Measurements from ENCODE around the gene VSTM2A.
A peak's percentile ranks its signal among the peaks of the same experiment; 100 is the strongest.
"Not testable (repeated sequence)": the region's sequence is repeated elsewhere in the genome, so short reads cannot be mapped to it uniquely, and the experiment has no call there.

The VSTM2A gene, protein sequence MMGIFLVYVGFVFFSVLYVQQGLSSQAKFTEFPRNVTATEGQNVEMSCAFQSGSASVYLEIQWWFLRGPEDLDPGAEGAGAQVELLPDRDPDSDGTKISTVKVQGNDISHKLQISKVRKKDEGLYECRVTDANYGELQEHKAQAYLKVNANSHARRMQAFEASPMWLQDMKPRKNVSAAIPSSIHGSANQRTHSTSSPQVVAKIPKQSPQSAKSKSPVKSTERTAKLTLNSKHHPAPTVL

DNA sequence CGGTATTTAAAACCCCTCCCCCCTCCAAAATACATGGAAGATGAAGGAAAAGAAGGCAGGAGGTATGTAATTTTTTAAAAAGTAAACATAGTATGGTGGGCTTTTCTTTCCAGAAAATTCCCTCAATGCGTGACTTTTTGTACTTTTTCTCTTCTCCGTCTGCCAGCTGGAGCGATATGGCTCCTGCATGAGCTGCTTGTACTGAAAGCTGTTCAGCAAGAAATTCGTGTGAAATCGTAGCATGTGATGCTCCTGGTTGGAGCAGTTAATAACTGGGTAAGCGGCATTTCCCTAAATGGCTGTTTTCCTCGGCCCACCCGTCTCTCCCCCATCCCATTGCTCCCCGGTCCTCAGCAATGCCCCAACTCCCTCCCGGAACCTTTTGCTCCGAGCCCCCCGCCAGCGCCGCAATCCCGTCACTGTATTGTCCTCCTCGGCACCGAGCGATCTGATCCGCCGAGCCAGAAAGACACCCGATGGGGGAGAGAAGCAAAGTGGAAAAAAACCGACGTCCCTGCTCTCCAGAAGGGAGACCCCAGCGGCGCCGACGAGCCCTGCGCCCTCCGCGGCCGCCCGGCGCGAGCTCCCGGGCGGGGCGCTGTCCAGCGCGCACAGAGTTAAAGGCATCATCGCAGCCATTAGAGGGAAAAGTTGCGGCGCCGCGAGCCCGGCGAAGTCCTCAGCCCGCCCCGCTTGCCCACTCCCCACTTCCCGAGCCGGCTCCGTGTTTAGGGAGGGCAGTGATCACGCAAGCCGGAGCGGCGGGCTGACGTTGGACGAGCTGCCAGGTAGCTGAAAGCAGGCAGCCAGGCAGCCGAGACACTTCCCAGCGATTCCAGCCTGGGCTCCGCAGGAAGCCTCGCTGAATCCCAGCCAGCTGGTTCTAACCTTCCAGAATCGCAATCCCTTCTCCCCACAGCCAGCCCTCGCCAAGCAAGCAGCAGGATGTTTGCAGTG lies at the start of gene VSTM2A:
TSS of gene VSTM2A (plus strand) at position 707 of the 957 bp plus-strand sequence. CDS start 356 bp downstream, outside the sequence.
- peak; percentile 48 for DNase-seq (ENCODE audit: low spot score)

DNA sequence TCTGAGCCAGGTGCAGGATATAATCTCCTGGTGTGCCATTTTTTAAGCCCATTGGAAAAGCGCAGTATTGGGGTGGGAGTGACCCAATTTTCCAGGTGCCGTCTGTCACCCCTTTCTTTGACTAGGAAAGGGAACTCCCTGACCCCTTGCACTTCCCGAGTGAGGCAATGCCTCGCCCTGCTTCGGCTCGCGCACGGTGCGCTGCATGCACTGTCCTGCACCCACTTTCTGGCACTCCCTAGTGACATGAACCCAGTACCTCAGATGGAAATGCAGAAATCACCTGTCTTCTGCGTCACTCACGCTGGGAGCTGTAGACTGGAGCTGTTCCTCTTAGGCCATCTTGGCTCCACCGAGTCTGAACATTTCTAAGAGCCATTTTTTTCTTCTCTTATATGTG lies 37.6 kb upstream of the VSTM2A start:
- not testable (repeated sequence) for DNase-seq (ENCODE audit: low spot score)

DNA sequence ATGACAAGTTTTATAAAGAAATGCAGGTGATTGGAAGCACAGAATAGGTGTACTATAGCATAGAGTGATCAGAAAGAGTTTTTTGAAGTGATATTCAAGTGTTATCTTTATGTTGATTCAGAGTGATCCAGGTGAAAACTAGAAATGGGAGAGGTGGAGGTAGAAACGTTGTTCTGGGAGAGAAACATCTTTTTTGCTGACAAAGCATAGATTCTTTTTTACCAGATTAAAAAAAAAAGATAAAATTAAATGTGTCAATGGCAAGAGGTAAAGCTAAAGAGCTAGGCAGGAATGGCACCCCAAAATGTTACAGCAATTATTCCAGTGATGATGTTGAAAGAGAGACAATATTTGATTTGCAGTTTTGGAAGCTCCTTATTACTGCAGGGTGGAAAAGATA lies 12.6 kb upstream of the VSTM2A start:
- DNase-seq (ENCODE audit: low spot score): no peak

DNA sequence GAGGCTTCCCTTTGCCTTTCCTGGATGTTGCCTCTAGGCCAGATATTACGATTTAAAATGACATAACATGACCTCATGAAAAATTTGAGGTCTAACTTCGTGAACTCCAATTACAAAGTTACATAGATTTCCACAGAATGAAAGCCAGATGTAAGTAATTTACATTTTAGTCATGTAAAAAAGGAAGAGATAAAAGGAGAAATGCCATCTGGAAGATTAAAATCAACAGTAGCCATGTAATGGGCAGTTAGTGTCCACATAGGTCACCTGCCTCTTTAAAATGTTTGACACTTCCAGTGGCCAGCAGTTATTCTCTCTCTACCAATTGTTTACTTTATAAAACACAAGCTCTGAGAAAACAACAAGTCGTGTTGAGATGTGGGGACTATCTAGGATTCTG lies 4.1 kb upstream of the VSTM2A start:
- no peak for DNase-seq (ENCODE audit: low spot score)

DNA sequence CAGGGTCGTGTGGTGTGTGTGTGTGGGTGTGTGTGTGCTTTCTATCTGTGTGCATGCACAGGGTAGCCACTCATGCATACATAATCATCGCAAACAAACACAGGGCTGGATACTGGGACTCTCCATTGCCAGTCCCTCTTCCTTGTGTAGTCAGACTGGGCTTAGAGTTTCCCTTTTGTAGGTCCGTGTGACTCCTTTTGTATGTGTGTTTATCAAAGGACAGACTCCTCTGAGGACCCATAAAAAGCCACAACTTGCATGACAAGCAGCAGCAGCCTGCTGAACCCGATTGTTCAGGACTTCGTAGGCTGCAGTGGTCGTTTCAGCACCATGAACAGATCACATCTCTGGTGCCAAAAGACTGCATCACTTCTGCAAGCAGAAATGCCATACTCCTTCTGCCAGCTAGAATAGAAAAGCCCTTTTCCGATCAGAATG lies 895 bp downstream of the VSTM2A start:
- peak; percentile 4 for DNase-seq (ENCODE audit: low spot score)

DNA sequence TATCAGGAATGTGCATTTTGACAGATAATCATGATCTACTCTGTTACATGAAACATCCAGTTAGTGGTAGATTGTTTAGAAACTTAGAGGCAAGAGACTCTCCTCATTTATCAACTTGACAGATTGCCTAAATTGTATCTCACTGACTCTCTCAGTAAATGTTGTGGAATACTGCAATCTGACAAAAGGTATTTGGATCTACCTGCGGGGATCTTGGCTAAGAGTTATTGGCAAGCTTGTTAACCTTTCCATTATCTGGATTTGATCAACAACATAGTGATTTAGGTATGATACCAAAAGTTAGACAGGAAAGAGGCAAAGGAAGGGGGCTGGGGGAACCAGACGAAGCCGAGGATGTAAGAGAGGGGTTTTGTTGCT lies 2.0 kb downstream of the VSTM2A start:
- no peak for DNase-seq (ENCODE audit: low spot score)

DNA sequence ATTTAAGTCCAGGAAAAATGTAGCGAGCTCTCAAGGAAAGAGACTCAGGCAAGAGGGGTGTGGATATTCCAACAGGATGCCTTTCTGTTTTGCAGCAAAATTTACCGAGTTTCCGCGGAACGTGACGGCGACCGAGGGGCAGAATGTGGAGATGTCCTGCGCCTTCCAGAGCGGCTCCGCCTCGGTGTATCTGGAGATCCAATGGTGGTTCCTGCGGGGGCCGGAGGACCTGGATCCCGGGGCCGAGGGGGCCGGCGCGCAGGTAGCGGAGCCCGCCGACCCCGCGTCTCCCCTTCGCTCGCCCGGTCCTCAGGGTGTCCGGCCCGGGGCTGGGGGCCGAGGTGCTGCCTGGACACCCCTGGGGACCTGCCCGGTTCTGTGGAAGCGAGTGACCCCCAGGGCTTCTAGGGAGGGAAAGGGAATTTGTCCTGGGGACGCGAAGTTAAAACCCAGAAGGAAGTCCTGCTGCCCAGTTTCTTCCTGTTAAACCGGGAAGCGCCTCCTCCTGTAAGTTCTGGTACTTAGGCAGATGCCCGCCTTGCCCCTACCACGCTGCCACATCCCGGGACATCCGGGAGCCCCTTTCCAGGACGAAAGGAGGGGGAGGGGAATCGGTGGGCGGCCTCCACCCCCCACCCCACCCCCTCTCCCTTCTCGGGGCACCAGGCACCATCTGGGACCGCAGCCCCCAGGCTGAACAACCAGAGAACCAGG lies 2.5 kb downstream of the VSTM2A start:
- no peak for DNase-seq (ENCODE audit: low spot score)

DNA sequence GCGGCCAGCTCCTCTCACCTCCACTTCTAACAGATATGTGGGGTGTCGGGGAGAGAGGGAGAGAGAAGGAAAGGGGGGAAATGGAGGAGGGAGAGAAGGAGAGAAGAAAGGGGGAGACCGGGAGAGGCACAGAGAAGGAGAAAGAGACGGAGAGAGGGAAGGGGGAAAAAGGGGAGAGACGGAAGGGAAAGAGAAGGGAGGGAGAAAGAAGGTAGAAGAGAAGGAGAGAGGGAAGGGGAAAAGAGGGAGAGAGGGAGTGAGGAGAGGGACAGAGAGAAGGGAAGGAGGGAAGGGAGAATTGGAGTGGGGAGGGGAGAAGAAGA lies 3.0 kb downstream of the VSTM2A start:
- no peak for DNase-seq (ENCODE audit: low spot score)

DNA sequence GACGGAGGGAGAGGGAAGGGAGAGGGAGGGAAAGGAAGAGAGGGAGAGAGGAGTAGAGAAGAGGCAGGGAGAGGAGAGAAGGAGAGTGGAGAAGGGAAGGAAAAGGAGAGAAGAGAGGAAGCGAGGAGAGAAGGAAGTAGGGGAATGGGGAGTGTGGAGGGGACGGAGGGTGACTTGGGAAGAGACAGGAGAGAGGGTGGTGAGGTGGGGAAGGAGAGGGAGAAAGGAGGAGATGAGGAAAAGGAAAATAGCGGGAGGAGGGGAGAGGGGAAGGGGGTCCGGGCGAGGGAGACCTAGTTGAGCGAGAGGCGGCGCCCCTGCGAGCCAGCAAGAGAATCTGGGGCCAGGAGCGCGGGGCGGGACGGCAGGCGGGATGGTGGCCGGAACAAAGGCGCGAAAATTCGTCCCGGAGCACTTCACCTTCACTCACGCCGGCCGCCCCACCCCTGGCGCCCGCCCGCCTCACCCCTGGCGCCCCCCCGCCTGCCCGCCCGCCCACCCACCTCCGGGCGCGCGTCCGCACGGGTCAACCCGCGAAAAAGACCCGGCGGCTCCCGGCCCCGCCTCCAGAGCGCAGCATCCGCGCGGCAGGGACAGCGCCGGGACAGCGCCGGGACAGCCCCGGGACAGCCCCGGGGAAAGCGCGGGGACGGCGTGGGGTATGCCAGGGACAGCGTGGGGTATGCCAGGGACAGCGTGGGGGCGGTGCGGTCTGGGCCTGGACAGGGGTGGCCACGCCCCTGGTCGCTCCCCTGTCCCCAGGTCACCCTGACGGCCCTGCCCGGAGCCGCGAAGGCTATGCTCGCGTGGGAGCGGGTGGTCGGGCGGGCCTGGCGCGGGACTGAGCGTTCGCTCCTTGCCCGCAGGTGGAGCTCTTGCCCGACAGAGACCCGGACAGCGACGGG lies 4.2 kb downstream of the VSTM2A start:
- DNase-seq (ENCODE audit: low spot score): no peak

DNA sequence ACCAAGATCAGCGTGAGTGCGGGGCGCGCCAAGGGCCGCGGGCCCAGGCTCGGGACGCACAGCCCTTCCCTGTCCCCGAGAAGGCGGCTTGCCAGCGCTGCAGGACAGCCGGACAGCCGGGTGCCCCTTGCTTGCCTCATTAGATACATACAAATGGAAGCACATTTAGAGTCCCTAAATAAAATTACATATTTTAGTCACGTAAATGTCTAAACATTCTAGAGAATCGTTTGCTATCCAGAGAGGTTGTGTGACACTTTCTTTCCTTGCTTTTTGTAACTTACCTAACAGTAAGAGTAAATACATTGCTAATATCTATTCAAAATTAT lies 4.8 kb downstream of the VSTM2A start:
- no peak for DNase-seq (ENCODE audit: low spot score)

DNA sequence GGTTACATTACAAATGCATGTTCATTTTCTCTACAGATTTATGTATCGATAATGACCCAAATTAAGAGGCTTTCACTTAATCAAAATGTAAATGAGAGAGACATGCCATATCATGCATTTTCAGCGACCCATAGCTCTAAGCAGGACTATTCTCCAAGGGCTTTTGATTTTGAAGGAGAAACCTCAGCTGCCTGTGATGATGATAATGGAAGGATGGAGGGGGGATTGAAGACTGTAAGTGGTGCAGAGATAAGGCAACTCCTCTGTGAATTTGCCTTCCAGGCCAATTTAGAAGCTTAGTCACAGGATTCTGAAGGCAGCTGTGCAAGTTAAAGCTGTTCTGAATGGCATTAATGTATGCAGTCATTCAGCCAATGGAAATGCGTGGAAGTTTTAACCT lies 8.3 kb downstream of the VSTM2A start:
- DNase-seq (ENCODE audit: low spot score): no peak

DNA sequence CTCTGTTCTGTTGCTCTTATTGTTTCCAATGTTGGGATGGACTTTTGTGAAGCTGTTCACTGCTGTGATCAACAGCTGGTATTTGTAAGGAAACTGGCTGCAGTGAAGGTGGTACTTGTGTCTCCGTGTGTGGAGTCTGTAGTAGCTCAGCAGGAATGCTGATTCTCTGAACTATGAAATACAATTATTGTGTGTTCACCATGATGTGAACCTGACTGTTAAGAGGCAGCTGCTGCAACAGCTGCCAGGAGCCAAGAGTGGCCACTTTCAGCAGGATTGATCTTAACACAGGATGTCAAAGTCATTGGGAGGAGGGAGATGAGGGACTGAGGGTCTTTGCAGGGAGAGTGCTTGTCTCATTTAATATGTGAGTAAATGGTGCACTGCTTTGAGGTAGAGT lies 13.9 kb downstream of the VSTM2A start:
- DNase-seq (ENCODE audit: low spot score): no peak

DNA sequence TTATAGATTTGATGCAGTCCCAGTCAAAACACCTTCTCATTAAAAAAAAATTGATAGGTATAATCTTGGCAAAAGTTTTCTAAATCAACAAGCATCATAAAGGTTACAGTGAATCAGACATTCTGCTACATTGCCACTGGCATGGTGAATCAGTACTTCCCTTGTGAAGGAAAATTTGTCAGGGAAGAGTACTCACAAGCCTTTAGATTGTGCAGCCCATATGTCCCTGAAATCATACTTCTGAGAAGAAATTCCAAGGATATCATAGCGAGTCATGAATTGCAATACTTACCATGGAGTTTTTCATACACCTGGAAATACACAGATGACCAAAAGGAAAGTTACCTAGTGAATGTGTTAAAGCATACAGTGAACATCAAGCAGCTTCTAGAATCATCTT lies 17.2 kb downstream of the VSTM2A start:
- DNase-seq (ENCODE audit: low spot score): no peak

DNA sequence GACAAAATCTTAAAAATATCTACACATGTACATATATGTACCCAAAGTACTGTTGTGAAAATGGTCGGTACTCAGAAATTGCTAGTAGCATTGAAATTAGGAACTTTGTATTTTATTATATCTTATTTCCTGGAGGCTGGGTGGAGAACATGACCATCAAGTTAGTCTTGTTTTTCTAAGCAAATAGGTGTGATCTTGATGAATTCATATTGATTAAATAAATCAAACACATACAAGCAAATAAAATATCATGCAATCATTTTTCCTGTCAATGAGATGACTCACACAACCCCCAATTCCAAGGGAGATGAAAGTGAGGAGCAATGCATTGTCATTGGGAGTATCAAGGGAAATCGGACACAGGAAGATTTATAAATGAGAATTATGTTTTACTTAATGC lies 18.0 kb downstream of the VSTM2A start:
- no peak for DNase-seq (ENCODE audit: low spot score)

DNA sequence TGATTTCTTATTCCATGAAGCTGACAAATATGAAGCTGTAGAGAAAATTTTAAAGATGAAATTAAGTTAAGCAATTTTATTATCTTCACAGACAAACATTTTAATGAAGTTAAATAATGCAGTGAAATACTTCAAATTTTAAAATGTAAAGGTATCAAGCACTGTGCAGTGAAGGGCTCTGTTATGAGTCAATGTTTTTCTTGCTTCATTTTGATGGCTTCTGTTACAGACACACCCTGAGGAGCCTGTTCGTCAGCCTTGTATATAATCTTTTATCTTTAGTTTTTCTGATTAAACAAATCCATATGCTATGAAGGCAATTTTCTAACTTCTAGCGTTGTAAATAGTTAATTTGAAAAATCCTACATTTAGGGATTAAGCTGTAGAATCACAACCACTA lies 18.5 kb downstream of the VSTM2A start:
- DNase-seq (ENCODE audit: low spot score): no peak

DNA sequence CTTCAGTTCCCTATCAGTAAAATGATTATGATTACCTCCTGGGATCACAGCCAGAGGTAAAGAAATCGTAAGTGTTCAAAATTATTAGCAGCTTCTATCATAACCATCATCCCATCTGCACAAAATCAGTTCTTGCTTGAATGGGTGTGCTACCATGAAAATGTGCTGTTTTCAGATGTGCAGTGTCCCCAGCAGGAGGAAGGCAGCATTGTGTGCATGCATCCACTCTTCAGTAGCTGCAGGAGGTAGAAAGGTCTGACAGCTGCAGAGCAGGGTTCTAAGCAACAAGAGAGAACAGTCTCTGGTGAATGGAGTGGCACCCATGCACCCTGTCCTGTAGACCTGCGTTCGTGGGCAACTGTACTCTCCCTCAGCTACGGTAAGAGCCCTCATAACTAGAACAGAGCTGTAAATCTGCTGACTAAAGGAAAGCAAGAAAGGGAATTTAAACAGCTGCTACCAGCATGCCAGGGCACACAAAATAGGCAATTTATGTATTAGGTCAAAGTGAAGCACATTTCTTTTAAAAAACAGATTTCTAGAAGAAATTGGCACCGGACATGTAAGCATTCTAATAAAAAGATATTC lies 21.2 kb downstream of the VSTM2A start:
- no peak for DNase-seq (ENCODE audit: low spot score)

DNA sequence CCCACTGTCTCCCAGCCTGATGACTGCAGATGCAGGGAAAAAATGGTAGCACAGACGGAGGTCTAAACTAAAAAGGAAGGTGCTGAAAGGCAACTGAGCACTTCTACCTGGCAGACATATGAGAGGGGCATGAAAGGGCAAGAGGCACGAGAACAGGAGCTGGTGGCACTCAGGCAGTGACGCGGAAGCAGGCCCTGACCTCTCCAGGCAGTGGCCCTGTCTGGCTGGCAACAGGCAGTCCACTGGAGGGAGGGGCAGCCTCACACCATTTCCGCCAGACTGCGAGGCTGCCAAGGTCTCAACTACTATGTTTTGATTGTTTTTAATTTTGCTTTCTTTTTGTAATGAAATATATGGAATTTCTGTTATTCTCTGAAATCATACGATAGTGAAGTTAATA lies 23.3 kb downstream of the VSTM2A start:
- DNase-seq (ENCODE audit: low spot score): no peak

DNA sequence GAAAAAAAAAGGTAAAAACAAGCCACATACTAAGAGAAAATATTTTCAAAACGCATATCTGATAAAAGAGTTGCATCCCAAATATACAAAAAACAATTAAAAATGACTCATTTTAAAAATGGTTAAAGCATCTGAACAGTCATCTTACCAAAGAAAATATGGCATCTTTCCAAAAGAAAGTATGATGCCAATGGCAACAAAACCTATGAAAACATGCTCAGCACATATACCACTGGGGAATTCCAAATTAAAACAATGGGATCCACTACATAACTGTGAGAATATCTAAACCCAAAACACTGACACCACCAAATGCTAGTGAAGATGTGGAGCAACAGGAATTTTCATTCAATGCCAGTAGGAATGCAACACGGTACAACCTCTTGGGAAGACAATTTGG lies 39.3 kb downstream of the VSTM2A start:
- DNase-seq (ENCODE audit: low spot score): no peak

DNA sequence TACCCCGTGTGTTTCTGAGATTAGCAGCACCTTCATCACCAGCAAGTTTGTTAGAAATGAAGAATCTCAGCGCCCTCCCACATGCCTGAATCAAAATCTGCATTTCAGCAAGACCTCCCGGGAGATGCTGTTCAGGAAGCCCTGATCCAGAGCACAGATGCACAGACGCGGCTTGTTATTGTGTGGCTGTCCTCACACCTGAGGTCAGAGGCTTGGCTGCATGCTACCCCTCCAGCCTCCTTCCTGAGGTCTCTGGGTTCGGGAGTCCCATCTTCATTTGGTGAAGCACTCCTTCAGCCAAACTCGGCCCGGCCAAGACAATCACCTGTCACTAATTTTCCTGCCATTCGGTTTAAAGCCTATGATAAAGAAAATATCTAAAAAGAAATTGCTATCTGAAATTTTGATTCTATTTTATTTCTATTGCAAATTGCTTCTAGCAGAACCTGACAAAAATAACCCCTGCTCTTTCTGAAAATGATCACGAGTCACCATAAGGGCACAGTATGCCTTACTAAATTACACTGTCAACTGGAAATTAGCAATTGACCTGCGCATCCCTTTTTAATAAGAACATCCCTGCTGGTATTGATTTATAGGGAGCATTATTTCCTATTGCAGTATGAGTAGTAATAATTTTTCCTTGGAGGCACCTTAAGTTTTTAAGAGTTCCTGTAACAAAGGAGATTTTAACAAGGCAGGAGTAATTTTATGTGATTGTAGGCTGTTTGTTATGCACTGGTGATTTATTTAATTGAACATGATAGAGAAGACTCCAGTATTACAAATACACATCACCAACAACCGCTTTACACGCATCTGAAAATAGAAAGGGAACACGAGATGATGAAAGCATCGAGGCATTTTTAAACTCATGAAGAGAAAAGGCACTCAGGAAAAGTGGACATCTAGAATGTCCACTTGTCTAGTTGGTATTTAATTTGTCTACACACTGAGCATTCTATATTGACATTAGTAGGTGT lies 49.5 kb downstream of the VSTM2A start:
- no peak for DNase-seq (ENCODE audit: low spot score)

DNA sequence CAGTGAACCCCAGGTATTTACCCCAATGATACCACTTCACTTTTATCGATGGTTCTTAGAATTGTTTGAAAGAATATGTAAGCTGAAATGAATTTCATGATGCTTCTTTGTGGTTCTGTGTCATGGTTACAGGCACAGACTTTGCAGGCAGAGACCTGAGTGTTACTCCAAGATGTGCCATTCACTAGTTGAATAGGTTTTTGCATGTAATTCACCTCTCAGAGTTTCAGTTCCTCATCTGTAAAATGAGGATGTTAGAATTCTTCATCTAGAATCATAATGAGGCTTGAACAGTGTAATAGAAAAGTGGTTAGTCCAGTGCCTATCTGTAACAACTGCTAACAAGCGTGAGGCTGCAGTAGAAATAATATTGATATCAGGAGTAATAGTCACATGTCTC lies 54.6 kb downstream of the VSTM2A start:
- DNase-seq (ENCODE audit: low spot score): no peak
